Dedifferentiated amniotic fluid mesenchymal stem cell (primary cell): ENCODE measurements around the gene CD47.

Experiments
- DNase-seq: peaks from one replicate; pipeline ENCODE4 v3.0.0-alpha.2; 2016; ENCODE audit errors: extremely low spot score

The CD47 gene

DNA sequence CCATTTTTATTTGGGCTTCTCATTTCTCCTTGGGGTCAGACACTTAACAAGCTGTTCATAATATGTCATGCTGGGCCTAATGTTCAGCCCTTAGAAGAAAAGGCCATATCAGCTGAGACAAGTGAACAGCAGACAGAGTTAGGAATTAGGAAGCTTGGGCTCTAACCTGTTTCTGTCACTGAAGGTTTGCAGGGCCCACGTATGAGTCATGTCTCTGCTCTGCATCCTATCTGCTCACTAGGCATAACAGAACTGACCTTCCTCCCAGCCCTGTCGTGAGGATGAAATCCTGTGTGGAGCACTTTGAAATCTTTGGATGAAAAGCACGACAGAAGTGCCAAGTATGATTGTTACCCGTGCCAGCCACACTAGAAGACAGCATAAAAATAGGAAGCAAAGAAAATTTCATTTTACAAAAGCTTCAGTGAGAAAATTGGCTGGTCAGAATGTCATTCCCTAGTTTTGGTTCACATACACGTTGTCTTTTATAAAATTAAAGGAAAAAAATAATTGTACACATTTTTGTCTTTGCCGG, 26.5 kb upstream of the CD47 start:
- no peak for DNase-seq

GRCh38 chr3:108114423-108115065, 23.7 kb upstream of the CD47 start:
- DNase-seq = no peak

DNA sequence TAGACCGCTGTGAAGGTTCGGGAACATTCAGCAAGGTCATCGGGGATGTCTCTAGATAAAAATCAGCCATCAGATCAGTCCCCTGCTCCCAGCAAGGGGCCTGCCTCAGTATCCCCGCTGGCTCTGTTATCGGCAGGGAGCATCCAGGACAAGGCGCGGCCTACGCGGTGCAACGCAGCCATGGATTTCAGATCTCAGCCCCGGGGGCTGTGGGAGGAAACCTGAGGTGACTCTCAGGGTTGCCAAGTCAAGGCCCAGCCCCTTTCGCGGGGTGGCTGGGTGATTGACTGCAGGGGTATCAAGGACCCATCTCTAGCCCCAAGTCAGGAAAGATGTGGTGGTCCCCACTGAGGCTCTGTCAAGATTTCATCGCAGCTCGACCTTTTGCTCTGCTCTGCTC, 23.1 kb upstream of the CD47 start:
- DNase-seq = no peak

GRCh38 chr3:108110934-108111333, 20.1 kb upstream of the CD47 start:
- DNase-seq = no peak

GRCh38 chr3:108108416-108108815, 17.6 kb upstream of the CD47 start:
- no peak for DNase-seq

GRCh38 chr3:108106449-108106848, 15.6 kb upstream of the CD47 start:
- DNase-seq = no peak

DNA sequence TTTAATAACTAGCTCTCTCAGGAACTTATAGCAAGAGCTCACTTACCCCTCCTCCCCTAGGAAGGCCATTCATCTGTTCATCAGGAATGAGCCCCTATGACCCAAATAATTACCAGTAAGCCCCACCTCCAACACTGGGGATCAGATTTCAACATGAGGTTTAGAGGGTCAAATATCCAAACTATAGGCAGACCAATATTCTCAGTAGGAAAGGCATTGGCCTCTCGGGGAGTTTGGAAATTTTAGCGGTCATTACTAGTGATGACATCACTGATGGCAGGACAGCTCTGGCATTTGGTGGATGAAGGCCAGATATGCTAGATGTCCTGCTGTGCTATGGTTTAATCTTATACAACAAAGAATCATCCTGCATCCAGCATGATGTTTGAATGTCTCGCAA, 15.2 kb upstream of the CD47 start:
- no peak for DNase-seq

DNA sequence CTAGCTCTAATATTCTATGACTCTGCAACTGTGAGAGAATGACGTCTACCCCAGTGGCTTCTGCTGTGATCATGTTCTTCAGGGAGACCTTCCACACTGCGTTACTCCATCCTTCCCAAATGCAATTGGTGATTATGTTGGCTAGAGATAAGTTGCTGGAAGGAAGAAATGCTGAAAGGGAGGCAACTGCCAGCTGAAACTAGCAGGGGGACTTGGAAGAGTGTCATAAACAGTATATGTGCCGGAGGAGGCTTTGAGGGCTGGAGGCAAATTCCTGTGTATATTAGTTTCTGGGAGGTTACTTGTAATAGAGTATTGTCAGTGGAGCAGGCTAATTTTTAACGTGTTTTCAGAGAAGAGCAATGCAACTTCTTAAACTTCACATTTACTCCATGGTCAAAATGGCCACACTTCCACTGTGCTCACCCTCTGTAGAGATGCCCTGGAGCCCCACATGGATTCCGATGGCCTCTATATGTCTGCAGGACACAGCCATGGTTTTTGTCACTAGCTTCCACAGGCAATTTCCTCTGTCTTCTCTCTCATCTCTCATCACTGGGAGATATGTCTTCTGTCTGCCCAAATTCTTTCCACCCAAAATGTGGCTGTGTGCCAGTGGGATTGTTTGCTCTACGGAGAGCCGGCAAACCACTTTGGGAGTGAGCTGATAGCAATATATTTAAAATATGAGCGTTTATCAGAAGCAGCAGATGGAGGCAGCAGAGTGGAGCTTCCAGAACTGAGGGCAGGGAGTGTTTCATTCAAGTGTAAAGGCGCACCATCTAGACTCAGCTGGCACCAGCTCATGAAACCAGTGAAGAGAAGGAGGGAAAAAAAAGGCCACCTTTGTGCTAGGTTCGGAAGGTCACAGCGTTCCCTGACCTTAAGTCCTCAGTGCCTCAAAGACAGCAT, 13.3 kb upstream of the CD47 start:
- no peak for DNase-seq

DNA sequence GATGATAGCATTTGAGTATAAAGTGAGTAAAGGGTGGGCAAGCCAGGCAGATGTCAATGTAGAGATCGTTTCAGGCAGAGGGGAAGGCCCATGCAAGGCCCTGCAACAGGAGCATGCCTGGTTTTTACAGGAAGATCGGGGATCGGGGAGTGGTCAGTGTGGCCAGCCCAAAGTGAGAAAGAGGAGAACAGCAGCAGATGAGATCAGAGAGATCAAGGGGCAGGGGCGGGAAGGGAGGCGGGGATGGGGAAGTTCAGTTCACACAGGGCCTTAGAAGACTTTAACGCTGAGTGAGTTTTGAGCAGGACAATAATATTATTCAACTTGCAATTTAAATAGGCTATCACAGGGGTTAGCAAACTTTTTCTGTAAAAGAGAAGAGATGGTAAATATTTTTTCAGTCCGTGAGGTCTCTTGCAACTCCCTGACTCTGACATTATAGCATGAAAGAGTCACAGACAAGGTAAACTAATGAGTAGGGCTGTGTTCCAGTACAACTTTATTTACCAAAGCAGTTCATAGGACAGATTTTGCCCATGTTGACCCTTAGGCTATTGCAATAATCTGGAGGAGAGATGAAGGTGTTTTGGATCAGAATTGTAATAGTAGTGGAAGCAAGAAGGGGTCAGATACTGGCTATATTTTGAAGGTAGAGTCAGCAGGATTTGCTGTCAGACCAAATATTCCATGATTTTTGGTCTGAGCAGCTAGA, 12.4 kb upstream of the CD47 start:
- DNase-seq = no peak

- DNase-seq = no peak
Observed at GRCh38 chr3:108102420-108103039, 11.7 kb upstream of the CD47 start.

DNA sequence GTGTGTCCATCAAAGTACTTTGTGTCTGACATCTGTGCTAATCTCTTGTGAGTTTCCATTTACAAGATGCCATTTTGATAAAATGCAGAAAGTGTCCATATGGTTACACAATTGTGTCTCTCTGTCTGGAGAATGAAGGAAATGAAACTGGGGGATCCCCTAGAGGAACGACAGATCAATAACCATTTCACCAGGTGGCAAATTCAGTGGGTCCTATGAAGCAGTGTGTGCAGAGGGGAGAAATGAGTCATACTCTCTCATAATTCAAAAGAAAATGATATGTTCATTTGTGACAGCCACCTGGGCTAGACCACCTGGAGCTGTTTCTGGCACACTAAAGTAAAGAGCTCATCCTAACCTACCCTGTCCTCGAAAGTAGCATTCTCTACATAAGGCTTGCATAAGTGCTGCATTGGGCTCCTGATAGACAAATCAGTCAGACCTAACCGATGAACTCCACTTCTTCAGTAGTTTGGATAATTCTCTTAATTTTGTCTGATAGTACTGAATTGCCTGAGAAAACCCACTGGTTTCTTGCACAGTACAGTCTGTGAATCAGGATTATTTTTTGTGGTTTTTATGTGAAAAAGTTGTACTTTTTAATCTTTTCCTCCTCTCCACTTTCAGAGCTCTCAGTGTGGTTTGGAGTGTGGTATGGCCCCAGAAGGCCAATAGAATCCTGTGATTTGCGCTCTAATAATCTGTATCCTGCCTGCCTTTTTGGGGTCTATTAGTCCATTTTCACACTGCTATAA, 10.3 kb upstream of the CD47 start:
- no peak for DNase-seq

DNA sequence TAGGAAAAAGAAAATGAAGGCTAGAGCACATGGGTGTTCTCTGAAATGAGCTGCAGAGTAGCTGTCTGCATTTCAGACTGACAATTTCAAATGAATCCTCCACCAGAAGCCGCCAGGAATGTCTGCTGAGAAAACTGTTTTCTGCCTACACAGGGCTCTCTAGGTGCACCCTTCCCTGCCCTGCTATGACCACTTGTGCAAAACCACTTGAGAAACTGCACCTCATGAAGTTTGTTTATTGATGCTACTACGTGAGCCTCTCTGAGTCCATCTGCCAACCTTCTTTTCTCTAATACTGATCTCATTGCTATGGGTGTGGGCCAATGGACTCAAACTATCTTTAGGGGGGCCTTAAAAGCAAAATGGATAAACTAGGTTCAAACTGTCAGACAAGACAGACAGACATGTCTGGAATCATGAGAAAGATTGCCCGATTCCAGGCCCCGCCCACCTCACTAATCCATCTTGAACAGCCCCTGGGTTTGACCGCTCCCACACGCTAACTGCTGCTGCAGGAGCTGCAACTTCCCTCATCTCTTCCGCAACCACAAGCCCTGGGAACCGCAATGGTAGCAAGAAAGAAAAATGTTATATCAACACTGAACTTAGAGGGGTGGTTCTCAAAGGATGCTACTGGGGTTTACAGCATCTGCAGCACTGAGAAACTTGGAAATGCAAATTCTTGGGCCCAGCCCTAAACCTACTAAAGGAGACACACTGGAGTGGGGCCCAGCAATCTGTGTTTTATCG, 9.0 kb upstream of the CD47 start:
- DNase-seq = no peak

- DNase-seq = no peak
Observed at GRCh38 chr3:108099244-108099643, 8.4 kb upstream of the CD47 start.

DNA sequence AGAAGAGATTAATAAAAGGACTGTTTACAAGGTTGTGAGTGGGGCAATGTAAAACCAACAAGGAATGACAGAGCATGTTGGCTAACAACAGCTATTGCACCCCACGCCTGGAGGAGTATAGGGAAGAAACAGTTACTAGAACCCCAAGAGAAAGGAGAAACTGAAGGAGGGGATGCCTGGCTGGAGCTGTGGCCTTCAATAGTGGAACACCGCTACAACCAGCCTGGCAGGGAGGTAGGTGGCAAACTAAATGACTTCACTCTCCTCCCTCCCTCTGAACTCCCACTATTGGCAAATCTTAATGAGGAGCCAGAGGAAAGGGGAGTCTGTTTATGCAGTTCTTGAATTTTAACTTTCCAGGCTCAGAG, 7.2 kb upstream of the CD47 start:
- no peak for DNase-seq

DNA sequence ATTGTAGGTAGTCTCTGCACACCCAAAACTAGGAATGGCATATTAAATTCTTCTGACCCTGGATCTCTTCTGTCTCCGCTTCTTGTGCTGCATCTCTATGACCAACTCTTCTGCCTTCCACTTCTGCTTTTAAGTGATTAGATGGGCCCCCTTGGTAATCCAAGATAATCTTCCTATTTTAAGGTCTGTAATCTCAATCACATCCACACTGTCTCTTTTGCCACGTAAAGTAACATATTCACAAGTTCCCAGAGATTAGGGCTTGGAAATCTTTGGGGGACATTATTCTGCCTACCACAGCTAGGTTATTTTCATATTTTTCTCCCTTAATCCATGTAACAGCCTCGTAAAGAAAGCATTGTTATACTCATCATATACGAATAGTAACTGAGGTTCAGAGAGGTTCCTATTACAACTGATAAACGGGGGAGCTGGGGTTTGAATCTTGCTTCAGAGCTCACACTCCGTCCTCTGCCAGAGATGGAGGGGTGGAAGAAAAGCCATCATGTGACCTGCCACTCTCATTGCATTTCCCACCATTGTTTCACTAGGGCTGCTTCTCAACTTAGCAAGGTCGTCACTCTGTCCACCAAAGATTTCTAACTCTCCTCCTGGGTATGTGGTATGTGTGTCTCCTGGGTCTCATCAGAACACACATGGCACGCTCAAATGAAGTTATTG, 6.6 kb upstream of the CD47 start:
- no peak for DNase-seq

DNA sequence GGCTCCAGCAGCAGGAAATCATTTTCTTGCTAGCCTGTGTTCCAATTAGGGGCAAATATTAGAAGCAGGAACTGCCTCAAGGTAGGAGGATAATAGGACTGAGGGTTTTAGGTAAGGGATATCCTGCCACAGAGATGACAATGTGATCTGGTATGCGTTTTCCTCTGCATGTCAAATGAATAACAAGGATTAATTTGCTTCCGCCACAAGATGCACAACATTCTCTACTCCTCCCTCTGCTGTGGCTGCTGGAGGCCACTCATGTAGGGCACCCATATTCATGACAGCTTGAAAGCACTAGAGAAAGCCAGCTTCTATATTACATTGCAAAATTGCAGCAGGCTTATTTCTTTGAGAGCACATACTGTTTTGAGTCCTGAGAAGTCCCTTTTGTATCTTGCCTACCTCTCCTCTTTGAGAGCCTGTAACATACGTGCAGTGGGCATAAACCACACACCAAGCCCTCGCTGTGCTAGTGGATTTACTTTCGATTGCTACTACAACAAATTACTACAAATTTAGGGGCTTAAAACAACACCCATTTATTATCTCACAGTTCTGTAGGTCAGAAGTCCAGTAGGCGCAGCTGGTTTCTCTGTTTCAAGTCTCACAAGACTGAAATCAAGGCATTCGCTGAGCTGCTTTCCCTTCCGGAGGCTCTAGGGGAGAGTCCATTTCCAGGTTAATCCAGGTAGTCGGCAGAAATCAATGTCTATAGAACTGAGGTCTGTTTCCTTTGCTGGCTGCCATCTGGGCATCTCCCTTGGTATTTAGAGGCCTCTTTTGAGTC, 5.9 kb upstream of the CD47 start:
- no peak for DNase-seq

DNA sequence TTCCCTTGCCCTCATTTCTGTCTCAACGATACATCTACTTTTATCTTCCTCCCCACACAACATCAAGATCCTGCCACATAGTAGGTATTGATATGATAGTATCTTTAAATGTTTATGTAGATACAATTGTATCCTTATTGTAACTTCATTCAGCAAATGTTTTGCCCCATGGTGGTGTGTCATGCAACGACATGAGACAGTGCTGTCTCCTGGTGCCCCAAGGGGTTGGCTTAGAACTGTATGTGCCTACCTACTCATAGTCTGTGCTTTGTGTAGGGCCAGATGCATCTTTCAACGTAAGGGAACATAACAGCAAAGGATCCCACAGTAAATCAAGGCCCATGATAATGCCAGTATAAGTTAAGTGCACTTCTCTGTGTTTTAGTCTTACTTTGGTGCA, 2.8 kb upstream of the CD47 start:
- DNase-seq = no peak

DNA sequence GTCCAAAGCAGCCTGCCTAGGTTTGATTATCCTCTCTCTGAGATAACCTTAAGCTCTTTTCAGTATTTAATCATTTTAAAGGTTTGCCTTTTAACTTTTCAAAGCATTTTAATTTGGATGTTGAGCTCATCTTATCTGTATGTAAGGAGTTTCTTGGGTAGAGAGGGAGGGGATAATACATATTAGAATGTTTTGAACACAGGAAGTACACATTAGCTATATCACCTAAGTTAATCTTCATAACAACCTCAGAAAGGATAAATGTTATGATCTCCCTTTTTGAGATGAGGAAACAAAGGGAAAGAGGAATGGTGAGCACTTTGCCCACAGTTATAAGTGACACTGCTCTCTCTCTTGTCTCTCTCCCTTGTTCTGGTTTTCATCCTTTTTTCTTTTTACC, 2.2 kb upstream of the CD47 start:
- no peak for DNase-seq

DNA sequence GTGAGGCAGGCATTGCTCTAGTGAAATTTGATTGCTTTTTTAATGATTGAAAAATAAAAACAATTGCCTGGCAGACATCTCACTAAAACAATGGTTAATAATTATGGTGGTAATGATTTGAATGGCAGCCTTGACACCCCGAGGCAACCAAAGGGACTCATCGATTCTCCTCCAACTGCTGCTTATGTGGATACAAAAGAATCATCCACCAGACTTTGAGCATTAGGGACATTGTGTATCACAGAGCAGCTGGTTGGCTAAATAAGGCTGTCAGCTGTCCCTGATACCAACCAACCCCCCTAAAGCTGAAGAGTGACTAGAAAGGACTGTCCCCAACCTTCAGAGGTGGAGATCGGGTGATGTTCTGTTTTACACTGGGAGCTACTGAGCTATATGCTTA, 1.7 kb upstream of the CD47 start:
- no peak for DNase-seq
